DMS79 treated with DMSO at 0.1 percent for 48 hours (cell line): ENCODE results near the gene ZMIZ1.
A peak's percentile ranks its signal among the peaks of the same experiment; 100 is the strongest.

Experiments used
- DNase-seq: peaks from one replicate; lab custom pipeline; 2025; lab: John Stamatoyannopoulos, UW

The ZMIZ1 gene

GRCh38 chr10:79308016-79308415, 239.2 kb downstream of the ZMIZ1 start:
- no peak for DNase-seq

GRCh38 chr10:79308969-79309665, 240.4 kb downstream of the ZMIZ1 start:
- DNase-seq, result no peak

- no peak for DNase-seq
Measured at GRCh38 chr10:79310200-79310865, 241.6 kb downstream of the ZMIZ1 start.

GRCh38 chr10:79310911-79311573, 242.3 kb downstream of the ZMIZ1 start:
- no peak for DNase-seq

- DNase-seq, result no peak
Measured at GRCh38 chr10:79311581-79312407, 243.0 kb downstream of the ZMIZ1 start.

GRCh38 chr10:79312601-79313187, 243.9 kb downstream of the ZMIZ1 start:
- no peak for DNase-seq

GRCh38 chr10:79313320-79313719, 244.6 kb downstream of the ZMIZ1 start:
- no peak for DNase-seq

- DNase-seq, result no peak
Measured at GRCh38 chr10:79313911-79314439, 245.2 kb downstream of the ZMIZ1 start.

GRCh38 chr10:79314761-79315601, 246.2 kb downstream of the ZMIZ1 start:
- DNase-seq, result no peak

- DNase-seq, result no peak
Measured at GRCh38 chr10:79315602-79315920, 246.8 kb downstream of the ZMIZ1 start.

GRCh38 chr10:79316671-79317431, 248.1 kb downstream of the ZMIZ1 start:
- DNase-seq, result no peak

- no peak for DNase-seq
Measured at GRCh38 chr10:79318369-79318768, 249.6 kb downstream of the ZMIZ1 start.

- DNase-seq, result no peak
Measured at GRCh38 chr10:79319115-79319771, 250.5 kb downstream of the ZMIZ1 start.

GRCh38 chr10:79320316-79320715, 251.6 kb downstream of the ZMIZ1 start:
- no peak for DNase-seq

- DNase-seq, result no peak
Measured at GRCh38 chr10:79320820-79321493, 252.2 kb downstream of the ZMIZ1 start.

- DNase-seq, result no peak
Measured at GRCh38 chr10:79321494-79321882, 252.7 kb downstream of the ZMIZ1 start.

- peak; percentile 14 for DNase-seq
Measured at GRCh38 chr10:79321951-79322350, 253.2 kb downstream of the ZMIZ1 start.

GRCh38 chr10:79322616-79323543, 254.1 kb downstream of the ZMIZ1 start:
- DNase-seq, result peak; percentile 24
